Measurements from ENCODE around the gene KYAT1. TPM values are rescaled to one million over a fixed set of nuclear protein-coding genes. Genes with fewer than 3 reads are reported as not detected.

The KYAT1 gene
- total and polyA plus RNA-seq, 2 of the 13 experiments (the other 11 are each of a cell fraction or from before 2014, with no cell fraction given), result 9.2 to 46.5 TPM

GRCh38 chr9:128786681-128787601 is 94.8 kb downstream of the KYAT1 start, which contains the start of gene TBC1D13 (continued):
- TF ChIP-seq DZIP1 (CRISPR knock-in tag; IDR thresholded peaks at IDR 0.05), result peak; percentile 93
- TF ChIP-seq, protein P1, sequence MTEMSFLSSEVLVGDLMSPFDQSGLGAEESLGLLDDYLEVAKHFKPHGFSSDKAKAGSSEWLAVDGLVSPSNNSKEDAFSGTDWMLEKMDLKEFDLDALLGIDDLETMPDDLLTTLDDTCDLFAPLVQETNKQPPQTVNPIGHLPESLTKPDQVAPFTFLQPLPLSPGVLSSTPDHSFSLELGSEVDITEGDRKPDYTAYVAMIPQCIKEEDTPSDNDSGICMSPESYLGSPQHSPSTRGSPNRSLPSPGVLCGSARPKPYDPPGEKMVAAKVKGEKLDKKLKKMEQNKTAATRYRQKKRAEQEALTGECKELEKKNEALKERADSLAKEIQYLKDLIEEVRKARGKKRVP (CRISPR knock-in tag; IDR thresholded peaks at IDR 0.05), result peak in 1 of 2 experiments; percentile 82; a peak in 1 of 4 replicates
- peak; percentile 75; the same call in 1 of the 2 replicates for TF ChIP-seq ZNF142 (CRISPR knock-in tag; IDR thresholded peaks at IDR 0.05)
- no peak for TF ChIP-seq THYN1 (CRISPR knock-in tag; IDR thresholded peaks at IDR 0.05; ENCODE audit: borderline replicate concordance, low read depth)
- TF ChIP-seq, protein P2, sequence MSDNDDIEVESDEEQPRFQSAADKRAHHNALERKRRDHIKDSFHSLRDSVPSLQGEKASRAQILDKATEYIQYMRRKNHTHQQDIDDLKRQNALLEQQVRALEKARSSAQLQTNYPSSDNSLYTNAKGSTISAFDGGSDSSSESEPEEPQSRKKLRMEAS (IDR thresholded peaks at IDR 0.05), result peak; percentile 99
- no peak for TF ChIP-seq SOX6 (IDR thresholded peaks at IDR 0.05)
- TF ChIP-seq SOX6 (CRISPR knock-in tag; IDR thresholded peaks at IDR 0.05), result peak; percentile 72
- TF ChIP-seq GLI4 (CRISPR knock-in tag; IDR thresholded peaks at IDR 0.05; ENCODE audit: borderline replicate concordance), result peak; percentile 88
- peak; percentile 98 for TF ChIP-seq BCL3 (CRISPR knock-in tag; IDR thresholded peaks at IDR 0.05)
- peak; percentile 27 for TF ChIP-seq STAG1 (CRISPR knock-in tag; IDR thresholded peaks at IDR 0.05)
- TF ChIP-seq BRD4 (CRISPR knock-in tag; IDR thresholded peaks at IDR 0.05), result peak; percentile 37; the same call in 1 of the 2 replicates
- TF ChIP-seq, protein P3, sequence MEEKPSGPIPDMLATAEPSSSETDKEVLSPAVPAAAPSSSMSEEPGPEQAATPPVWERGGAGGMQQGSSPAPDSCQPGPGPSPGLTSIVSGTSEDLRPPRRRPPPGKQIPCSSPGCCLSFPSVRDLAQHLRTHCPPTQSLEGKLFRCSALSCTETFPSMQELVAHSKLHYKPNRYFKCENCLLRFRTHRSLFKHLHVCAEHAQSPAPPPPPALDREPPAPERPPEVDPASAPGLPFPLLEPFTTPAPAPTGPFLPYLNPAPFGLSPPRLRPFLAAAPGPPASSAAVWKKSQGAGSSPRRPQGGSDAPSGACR (CRISPR knock-in tag; IDR thresholded peaks at IDR 0.05), result peak; percentile 60
- TF ChIP-seq ZNF556 (CRISPR knock-in tag; IDR thresholded peaks at IDR 0.05; ENCODE audit: borderline replicate concordance), result peak; percentile 99
- peak; percentile 97 for TF ChIP-seq ZIK1 (CRISPR knock-in tag; IDR thresholded peaks at IDR 0.05; ENCODE audit: borderline replicate concordance, low read depth)
- peak; percentile 95 for TF ChIP-seq ZNF274 (CRISPR knock-in tag; IDR thresholded peaks at IDR 0.05)
- no peak for TF ChIP-seq SMAD9 (CRISPR knock-in tag; IDR thresholded peaks at IDR 0.05)
